HepG2 (cell line): ENCODE measurements around the gene NEURL4. TPM values are rescaled to one million over a fixed set of nuclear protein-coding genes. Genes with fewer than 3 reads are reported as not detected.

Source experiments
- AFF4 ChIP-seq: sonication (generic); formaldehyde crosslinking; IDR thresholded peaks from 2 replicates; pipeline ENCODE4 v1.4.0; 2020; ENCODE audit warnings: missing genetic modification reagents
- ARID2 ChIP-seq: sonication (generic); formaldehyde crosslinking; IDR thresholded peaks from 2 replicates; pipeline ENCODE4 v1.8.1; 2022; ENCODE audit warnings: mild to moderate bottlenecking, missing genetic modification reagents, borderline replicate concordance
- GLI4 ChIP-seq: sonication (generic); formaldehyde crosslinking; IDR thresholded peaks from 2 replicates; pipeline ENCODE4 v1.5.1; 2020; ENCODE audit warnings: missing genetic modification reagents, mild to moderate bottlenecking, moderate library complexity, borderline replicate concordance
- MATR3 ChIP-seq: sonication (generic); formaldehyde crosslinking; IDR thresholded peaks from 2 replicates; pipeline ENCODE4 v1.4.0; 2020; ENCODE audit warnings: missing genetic modification reagents
- MAZ ChIP-seq, 2 experiments: sonication (generic) in 1 of 2; formaldehyde crosslinking in 1 of 2; IDR thresholded peaks; 2 replicates each; pipeline versions ENCODE4 v1.5.0 to v1.6.1; 2012 to 2020; ENCODE audit warnings: low read depth in 2 of 2, mild to moderate bottlenecking in 2 of 2, borderline replicate concordance in 1 of 2, improper control_type of control experiment in 1 of 2, low read length in 1 of 2, missing genetic modification reagents in 1 of 2, moderate library complexity in 1 of 2
- NR2F1 ChIP-seq, 2 experiments: fragments of 450-650 bp in 1 of 2; formaldehyde crosslinking in 1 of 2; IDR thresholded peaks; 2 replicates each; pipeline versions ENCODE4 v1.5.0 to v1.6.1; 2016 to 2020; ENCODE audit warnings: mild to moderate bottlenecking in 1 of 2, missing compliant biosample characterization in 1 of 2, missing genetic modification reagents in 1 of 2, moderate library complexity in 1 of 2
- PAWR ChIP-seq: sonication (generic); formaldehyde crosslinking; IDR thresholded peaks from 2 replicates; pipeline ENCODE4 v1.4.0; 2020; ENCODE audit warnings: missing genetic modification reagents, mild to moderate bottlenecking, borderline replicate concordance
- SIX4 ChIP-seq: sonication (generic); formaldehyde crosslinking; IDR thresholded peaks from 2 replicates; pipeline ENCODE4 v1.4.0; 2020; ENCODE audit warnings: missing genetic modification reagents
- ZBTB1 ChIP-seq: sonication (generic); formaldehyde crosslinking; IDR thresholded peaks from 2 replicates; pipeline ENCODE4 v1.4.0; 2020; ENCODE audit warnings: missing genetic modification reagents, borderline replicate concordance
- ZBTB21 ChIP-seq: sonication (generic); formaldehyde crosslinking; IDR thresholded peaks from 2 replicates; pipeline ENCODE4 v1.4.0; 2020; ENCODE audit warnings: missing genetic modification reagents
- ZNF556 ChIP-seq: sonication (generic); formaldehyde crosslinking; IDR thresholded peaks from 2 replicates; pipeline ENCODE4 v1.4.0; 2020; ENCODE audit warnings: mild to moderate bottlenecking, missing genetic modification reagents, borderline replicate concordance
- ZNF766 ChIP-seq: sonication (generic); formaldehyde crosslinking; IDR thresholded peaks from 2 replicates; pipeline ENCODE4 v1.5.0; 2020; ENCODE audit warnings: missing genetic modification reagents, borderline replicate concordance
- ZNF800 ChIP-seq: sonication (generic); formaldehyde crosslinking; IDR thresholded peaks from 2 replicates; pipeline ENCODE4 v1.4.0; 2020; ENCODE audit warnings: missing genetic modification reagents
- ZNF878 ChIP-seq: sonication (generic); formaldehyde crosslinking; IDR thresholded peaks from 2 replicates; pipeline ENCODE4 v1.8.1; 2023; ENCODE audit warnings: mild to moderate bottlenecking, missing genetic modification reagents, moderate library complexity
- polyA plus RNA-seq, 8 experiments: library from polyadenylated mRNA; depleted of rRNA in 3 of 8; stranded (reverse) in 7 of 8; unstranded in 1 of 8; fragments of >200 nt; fragmentation: Illumina TruSeq in 4 of 8; extraction: Trizol in 4 of 8; gene quantifications; 2 replicates each; pipeline versions ENCODE4 v1.2.1 to v1.2.3, GENCODE V29; 2011 to 2016; ENCODE audit warnings: low read depth in 4 of 8, missing spikeins in 1 of 8, mixed read lengths in 1 of 8; ENCODE audit not compliant: insufficient read depth in 1 of 8
- total RNA-seq, 5 experiments: library from RNA; depleted of rRNA; stranded (reverse); fragments of >200 nt; fragmentation: Illumina TruSeq; extraction: Trizol; gene quantifications; 2 replicates each; pipeline ENCODE4 v1.2.3, GENCODE V29; 2016; ENCODE audit warnings: low read depth in 1 of 5
- TF ChIP-seq, protein P1 (sequence below): sonication (generic); formaldehyde crosslinking; IDR thresholded peaks from 2 replicates; pipeline ENCODE4 v1.8.1; 2023; ENCODE audit warnings: mild to moderate bottlenecking, missing genetic modification reagents
- TF ChIP-seq, protein P2 (sequence below): sonication (generic); formaldehyde crosslinking; IDR thresholded peaks from 2 replicates; pipeline ENCODE4 v1.8.0; 2022; ENCODE audit warnings: mild to moderate bottlenecking, missing genetic modification reagents, moderate library complexity
- TF ChIP-seq, protein P3 (sequence below): sonication (generic); formaldehyde crosslinking; IDR thresholded peaks from 2 replicates; pipeline ENCODE4 v1.5.1; 2020; ENCODE audit warnings: missing genetic modification reagents, mild to moderate bottlenecking, borderline replicate concordance
- TF ChIP-seq, protein P4 (sequence below): sonication (generic); formaldehyde crosslinking; IDR thresholded peaks from 2 replicates; pipeline ENCODE4 v1.9.0; 2022; ENCODE audit warnings: missing genetic modification reagents, mild to moderate bottlenecking, borderline replicate concordance

The NEURL4 gene
- total and polyA plus RNA-seq, 2 of the 13 experiments (the other 11 are each of a cell fraction or from before 2014, with no cell fraction given), result 14.8 to 15.7 TPM

- TF ChIP-seq ARID2 (no peak), MATR3 (CRISPR knock-in tag) (no peak), MAZ (IDR thresholded peaks at IDR 0.05; ENCODE audit: borderline replicate concordance, low read depth, low read length) (peak; percentile 89), MAZ (CRISPR knock-in tag; IDR thresholded peaks at IDR 0.05; ENCODE audit: low read depth) (peak; percentile 81), PAWR (CRISPR knock-in tag) (no peak), ZNF766 (0 out of 2 replicates have a peak, but pooled peaks have one; percentile 20), SIX4 (0 out of 2 replicates have a peak, but pooled peaks have one; percentile 14), ZNF800 (CRISPR knock-in tag) (no peak), ZNF556 (CRISPR knock-in tag) (peak; percentile 91; the same call in 1 of the 2 replicates), ZNF878 (CRISPR knock-in tag) (no peak), NR2F1 (CRISPR knock-in tag; IDR thresholded peaks at IDR 0.05) (peak in 1 of 2 experiments; percentile 34; a peak in 1 of 4 replicates), ZBTB1 (CRISPR knock-in tag) (no peak), GLI4 (no peak), ZBTB21 (CRISPR knock-in tag) (no peak), AFF4 (no peak)
- TF ChIP-seq, protein P1, sequence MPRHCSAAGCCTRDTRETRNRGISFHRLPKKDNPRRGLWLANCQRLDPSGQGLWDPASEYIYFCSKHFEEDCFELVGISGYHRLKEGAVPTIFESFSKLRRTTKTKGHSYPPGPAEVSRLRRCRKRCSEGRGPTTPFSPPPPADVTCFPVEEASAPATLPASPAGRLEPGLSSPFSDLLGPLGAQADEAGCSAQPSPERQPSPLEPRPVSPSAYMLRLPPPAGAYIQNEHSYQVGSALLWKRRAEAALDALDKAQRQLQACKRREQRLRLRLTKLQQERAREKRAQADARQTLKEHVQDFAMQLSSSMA (CRISPR knock-in tag), result peak; percentile 91
- TF ChIP-seq, protein P2, sequence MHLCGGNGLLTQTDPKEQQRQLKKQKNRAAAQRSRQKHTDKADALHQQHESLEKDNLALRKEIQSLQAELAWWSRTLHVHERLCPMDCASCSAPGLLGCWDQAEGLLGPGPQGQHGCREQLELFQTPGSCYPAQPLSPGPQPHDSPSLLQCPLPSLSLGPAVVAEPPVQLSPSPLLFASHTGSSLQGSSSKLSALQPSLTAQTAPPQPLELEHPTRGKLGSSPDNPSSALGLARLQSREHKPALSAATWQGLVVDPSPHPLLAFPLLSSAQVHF, result no peak
- TF ChIP-seq, protein P3, sequence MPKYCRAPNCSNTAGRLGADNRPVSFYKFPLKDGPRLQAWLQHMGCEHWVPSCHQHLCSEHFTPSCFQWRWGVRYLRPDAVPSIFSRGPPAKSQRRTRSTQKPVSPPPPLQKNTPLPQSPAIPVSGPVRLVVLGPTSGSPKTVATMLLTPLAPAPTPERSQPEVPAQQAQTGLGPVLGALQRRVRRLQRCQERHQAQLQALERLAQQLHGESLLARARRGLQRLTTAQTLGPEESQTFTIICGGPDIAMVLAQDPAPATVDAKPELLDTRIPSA (CRISPR knock-in tag), result 0 out of 2 replicates have a peak, but pooled peaks have one; percentile 17
- TF ChIP-seq, protein P4, sequence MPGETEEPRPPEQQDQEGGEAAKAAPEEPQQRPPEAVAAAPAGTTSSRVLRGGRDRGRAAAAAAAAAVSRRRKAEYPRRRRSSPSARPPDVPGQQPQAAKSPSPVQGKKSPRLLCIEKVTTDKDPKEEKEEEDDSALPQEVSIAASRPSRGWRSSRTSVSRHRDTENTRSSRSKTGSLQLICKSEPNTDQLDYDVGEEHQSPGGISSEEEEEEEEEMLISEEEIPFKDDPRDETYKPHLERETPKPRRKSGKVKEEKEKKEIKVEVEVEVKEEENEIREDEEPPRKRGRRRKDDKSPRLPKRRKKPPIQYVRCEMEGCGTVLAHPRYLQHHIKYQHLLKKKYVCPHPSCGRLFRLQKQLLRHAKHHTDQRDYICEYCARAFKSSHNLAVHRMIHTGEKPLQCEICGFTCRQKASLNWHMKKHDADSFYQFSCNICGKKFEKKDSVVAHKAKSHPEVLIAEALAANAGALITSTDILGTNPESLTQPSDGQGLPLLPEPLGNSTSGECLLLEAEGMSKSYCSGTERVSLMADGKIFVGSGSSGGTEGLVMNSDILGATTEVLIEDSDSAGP, result peak; percentile 27; the same call in 1 of the 2 replicates
Measured at GRCh38 chr17:7329374-7329996, 350 bp upstream of the NEURL4 start (continued).
